ENCODE data around the gene PLXNA2. TPM values are rescaled to one million over a fixed set of nuclear protein-coding genes. Genes with fewer than 3 reads are reported as not detected.

The PLXNA2 gene
- total and polyA plus RNA-seq, 2 of the 8 experiments (the other 6 are each of a cell fraction or from before 2014, with no cell fraction given), result 0.33 to 1.5 TPM

DNA sequence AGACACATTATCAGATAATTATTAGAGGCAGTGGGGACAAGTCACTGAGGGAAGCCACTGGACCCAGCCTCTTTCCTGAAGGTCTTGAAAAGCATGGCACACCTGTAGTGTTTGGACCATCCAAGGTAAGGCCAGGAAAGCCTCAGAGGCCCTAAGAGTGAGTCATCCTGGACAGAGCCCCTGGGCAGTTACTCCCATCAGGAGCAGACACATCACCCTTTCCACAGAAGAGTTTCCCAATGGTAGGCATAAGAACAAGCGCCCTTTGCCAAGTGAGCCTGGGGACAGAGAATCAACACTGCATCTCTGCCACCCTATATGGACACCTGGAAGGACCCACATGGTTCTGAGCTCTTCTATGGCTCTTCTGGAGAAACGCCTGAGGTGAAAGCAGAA is 136.0 kb downstream of the PLXNA2 start (continued):
- TF ChIP-seq, protein P1, sequence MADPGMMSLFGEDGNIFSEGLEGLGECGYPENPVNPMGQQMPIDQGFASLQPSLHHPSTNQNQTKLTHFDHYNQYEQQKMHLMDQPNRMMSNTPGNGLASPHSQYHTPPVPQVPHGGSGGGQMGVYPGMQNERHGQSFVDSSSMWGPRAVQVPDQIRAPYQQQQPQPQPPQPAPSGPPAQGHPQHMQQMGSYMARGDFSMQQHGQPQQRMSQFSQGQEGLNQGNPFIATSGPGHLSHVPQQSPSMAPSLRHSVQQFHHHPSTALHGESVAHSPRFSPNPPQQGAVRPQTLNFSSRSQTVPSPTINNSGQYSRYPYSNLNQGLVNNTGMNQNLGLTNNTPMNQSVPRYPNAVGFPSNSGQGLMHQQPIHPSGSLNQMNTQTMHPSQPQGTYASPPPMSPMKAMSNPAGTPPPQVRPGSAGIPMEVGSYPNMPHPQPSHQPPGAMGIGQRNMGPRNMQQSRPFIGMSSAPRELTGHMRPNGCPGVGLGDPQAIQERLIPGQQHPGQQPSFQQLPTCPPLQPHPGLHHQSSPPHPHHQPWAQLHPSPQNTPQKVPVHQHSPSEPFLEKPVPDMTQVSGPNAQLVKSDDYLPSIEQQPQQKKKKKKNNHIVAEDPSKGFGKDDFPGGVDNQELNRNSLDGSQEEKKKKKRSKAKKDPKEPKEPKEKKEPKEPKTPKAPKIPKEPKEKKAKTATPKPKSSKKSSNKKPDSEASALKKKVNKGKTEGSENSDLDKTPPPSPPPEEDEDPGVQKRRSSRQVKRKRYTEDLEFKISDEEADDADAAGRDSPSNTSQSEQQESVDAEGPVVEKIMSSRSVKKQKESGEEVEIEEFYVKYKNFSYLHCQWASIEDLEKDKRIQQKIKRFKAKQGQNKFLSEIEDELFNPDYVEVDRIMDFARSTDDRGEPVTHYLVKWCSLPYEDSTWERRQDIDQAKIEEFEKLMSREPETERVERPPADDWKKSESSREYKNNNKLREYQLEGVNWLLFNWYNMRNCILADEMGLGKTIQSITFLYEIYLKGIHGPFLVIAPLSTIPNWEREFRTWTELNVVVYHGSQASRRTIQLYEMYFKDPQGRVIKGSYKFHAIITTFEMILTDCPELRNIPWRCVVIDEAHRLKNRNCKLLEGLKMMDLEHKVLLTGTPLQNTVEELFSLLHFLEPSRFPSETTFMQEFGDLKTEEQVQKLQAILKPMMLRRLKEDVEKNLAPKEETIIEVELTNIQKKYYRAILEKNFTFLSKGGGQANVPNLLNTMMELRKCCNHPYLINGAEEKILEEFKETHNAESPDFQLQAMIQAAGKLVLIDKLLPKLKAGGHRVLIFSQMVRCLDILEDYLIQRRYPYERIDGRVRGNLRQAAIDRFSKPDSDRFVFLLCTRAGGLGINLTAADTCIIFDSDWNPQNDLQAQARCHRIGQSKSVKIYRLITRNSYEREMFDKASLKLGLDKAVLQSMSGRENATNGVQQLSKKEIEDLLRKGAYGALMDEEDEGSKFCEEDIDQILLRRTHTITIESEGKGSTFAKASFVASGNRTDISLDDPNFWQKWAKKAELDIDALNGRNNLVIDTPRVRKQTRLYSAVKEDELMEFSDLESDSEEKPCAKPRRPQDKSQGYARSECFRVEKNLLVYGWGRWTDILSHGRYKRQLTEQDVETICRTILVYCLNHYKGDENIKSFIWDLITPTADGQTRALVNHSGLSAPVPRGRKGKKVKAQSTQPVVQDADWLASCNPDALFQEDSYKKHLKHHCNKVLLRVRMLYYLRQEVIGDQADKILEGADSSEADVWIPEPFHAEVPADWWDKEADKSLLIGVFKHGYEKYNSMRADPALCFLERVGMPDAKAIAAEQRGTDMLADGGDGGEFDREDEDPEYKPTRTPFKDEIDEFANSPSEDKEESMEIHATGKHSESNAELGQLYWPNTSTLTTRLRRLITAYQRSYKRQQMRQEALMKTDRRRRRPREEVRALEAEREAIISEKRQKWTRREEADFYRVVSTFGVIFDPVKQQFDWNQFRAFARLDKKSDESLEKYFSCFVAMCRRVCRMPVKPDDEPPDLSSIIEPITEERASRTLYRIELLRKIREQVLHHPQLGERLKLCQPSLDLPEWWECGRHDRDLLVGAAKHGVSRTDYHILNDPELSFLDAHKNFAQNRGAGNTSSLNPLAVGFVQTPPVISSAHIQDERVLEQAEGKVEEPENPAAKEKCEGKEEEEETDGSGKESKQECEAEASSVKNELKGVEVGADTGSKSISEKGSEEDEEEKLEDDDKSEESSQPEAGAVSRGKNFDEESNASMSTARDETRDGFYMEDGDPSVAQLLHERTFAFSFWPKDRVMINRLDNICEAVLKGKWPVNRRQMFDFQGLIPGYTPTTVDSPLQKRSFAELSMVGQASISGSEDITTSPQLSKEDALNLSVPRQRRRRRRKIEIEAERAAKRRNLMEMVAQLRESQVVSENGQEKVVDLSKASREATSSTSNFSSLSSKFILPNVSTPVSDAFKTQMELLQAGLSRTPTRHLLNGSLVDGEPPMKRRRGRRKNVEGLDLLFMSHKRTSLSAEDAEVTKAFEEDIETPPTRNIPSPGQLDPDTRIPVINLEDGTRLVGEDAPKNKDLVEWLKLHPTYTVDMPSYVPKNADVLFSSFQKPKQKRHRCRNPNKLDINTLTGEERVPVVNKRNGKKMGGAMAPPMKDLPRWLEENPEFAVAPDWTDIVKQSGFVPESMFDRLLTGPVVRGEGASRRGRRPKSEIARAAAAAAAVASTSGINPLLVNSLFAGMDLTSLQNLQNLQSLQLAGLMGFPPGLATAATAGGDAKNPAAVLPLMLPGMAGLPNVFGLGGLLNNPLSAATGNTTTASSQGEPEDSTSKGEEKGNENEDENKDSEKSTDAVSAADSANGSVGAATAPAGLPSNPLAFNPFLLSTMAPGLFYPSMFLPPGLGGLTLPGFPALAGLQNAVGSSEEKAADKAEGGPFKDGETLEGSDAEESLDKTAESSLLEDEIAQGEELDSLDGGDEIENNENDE (IDR thresholded peaks at IDR 0.05; ENCODE audit: insufficient replicate concordance, low read length), result no peak
- TF ChIP-seq CBX8 (IDR thresholded peaks at IDR 0.05; ENCODE audit: borderline replicate concordance, low read depth, low read length) (no peak), EP300 (IDR thresholded peaks at IDR 0.05; ENCODE audit: borderline replicate concordance in 1 of 2, low read depth in 2 of 2, low read length in 2 of 2) (no peak), RFX5 (IDR thresholded peaks at IDR 0.05; ENCODE audit: borderline replicate concordance, low read depth, low read length) (no peak), SIX5 (IDR thresholded peaks at IDR 0.05; ENCODE audit: low read depth, low read length) (no peak), BACH1 (IDR thresholded peaks at IDR 0.05; ENCODE audit: low read length) (no peak), SP1 (IDR thresholded peaks at IDR 0.05; ENCODE audit: low read depth, low read length) (no peak)
